Measurements from ENCODE around the gene ZNF280D.

Gene ZNF280D

DNA sequence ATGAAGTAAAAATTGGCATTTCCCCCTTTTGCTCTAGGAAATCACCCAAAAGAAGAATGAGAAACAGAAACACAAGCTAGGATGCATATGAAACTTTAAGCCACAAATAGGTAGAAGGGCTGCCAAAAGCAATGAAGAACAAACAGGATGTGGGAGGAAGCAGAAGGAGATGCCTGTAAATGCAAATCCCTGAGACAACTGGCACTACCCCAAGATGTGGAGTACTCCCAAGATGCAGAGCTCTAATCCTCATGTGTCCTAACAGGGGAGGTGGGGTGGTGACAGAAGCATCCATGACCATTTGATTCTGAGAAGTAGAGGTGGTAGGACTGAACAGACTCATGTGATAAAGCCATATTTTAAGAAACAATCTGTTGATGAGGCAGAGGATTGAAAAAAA is 31.9 kb upstream of the ZNF280D start:
- no peaks in the 10 kb centered on the region for H3K9me3 ChIP-seq (ENCODE audit: low read length)
- no peak overlapping the region for H3K4me3 ChIP-seq (ENCODE audit: low read length)
- no peak overlapping the region for H2AFZ ChIP-seq (ENCODE audit: low read depth, low read length)
- no peaks in the 10 kb centered on the region for H3K36me3 ChIP-seq (ENCODE audit: insufficient read depth, low read length)
- H3K4me1 ChIP-seq (ENCODE audit: insufficient read depth, low read length): no peaks in the 10 kb centered on the region
- peaks cover under 1% of the 10 kb centered on the region for H3K27me3 ChIP-seq (ENCODE audit: insufficient read depth, low read length)

DNA sequence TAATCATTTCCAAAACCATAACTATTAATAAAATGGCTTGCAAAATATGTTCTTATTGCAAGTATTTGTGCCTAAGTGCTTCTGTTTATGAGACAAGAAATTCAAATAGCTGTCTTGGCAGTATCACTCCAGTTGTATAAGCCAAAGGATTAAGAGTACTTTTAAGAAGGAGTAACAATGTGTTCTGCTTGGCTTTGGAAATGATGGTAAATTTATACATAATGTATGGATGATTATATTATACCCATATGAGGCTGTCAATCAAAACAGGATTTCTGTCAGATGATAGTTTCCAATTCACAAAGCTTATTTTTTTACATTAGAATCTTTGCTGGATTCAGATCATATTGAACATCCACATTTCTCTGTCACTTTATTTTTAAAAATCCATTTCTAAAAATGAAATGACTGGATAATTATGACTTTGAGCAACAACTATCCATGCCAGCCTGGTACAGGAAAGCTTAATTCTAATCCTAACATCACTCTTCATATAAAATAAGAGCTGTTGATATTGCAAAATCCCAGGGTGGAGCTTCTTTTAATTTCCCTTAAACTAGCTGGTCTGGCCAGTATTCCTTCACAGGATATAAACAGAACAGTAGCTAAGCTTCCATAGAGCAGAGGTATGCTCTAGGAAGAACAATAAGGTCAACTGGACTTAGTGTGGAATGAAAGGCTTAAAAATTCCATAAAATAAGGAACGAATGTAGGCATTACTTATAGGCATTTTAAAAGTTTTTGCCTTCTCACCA is 30.0 kb upstream of the ZNF280D start:
- H3K27me3 ChIP-seq (ENCODE audit: insufficient read depth, low read length): peaks cover 3% of the 10 kb centered on the region
- H3K4me1 ChIP-seq (ENCODE audit: insufficient read depth, low read length): no peaks in the 10 kb centered on the region
- no peak overlapping the region for H2AFZ ChIP-seq (ENCODE audit: low read depth, low read length)
- H3K36me3 ChIP-seq (ENCODE audit: insufficient read depth, low read length): no peaks in the 10 kb centered on the region
- H3K9me3 ChIP-seq (ENCODE audit: low read length): no peaks in the 10 kb centered on the region
- H3K4me3 ChIP-seq (ENCODE audit: low read length): no peak overlapping the region

DNA sequence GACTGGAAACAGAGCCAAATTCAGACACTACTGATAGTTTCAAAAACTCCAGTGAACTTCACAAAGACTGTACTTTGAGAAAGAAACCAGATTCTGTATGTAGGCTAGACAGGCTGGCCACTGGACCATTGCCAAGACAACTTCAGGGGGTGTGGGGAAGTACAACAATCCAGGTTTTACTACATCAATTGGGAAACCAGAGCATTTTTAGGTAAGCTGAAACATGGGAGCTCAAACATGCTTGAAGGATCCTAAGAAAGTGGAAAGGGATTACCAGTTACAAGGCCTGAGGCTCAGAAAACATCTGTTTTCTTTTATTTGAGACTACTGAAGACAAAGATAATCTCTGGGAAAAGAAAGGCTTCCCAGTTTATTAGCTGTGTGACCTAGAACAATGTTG is 26.9 kb upstream of the ZNF280D start:
- H3K36me3 ChIP-seq (ENCODE audit: insufficient read depth, low read length): no peaks in the 10 kb centered on the region
- no peak overlapping the region for H2AFZ ChIP-seq (ENCODE audit: low read depth, low read length)
- peaks cover 3% of the 10 kb centered on the region for H3K27me3 ChIP-seq (ENCODE audit: insufficient read depth, low read length)
- H3K4me1 ChIP-seq (ENCODE audit: insufficient read depth, low read length): no peaks in the 10 kb centered on the region
- no peaks in the 10 kb centered on the region for H3K9me3 ChIP-seq (ENCODE audit: low read length)
- no peak overlapping the region for H3K4me3 ChIP-seq (ENCODE audit: low read length)

- H2AFZ ChIP-seq (ENCODE audit: low read depth, low read length): no peak overlapping the region
- H3K4me1 ChIP-seq (ENCODE audit: insufficient read depth, low read length): no peaks in the 10 kb centered on the region
- H3K36me3 ChIP-seq (ENCODE audit: insufficient read depth, low read length): no peaks in the 10 kb centered on the region
- H3K9me3 ChIP-seq (ENCODE audit: low read length): no peaks in the 10 kb centered on the region
- H3K4me3 ChIP-seq (ENCODE audit: low read length): no peak overlapping the region
- peaks cover 3% of the 10 kb centered on the region for H3K27me3 ChIP-seq (ENCODE audit: insufficient read depth, low read length)
These were observed 26.1 kb upstream of the ZNF280D start for GRCh38 chr15:56759450-56759845.

DNA sequence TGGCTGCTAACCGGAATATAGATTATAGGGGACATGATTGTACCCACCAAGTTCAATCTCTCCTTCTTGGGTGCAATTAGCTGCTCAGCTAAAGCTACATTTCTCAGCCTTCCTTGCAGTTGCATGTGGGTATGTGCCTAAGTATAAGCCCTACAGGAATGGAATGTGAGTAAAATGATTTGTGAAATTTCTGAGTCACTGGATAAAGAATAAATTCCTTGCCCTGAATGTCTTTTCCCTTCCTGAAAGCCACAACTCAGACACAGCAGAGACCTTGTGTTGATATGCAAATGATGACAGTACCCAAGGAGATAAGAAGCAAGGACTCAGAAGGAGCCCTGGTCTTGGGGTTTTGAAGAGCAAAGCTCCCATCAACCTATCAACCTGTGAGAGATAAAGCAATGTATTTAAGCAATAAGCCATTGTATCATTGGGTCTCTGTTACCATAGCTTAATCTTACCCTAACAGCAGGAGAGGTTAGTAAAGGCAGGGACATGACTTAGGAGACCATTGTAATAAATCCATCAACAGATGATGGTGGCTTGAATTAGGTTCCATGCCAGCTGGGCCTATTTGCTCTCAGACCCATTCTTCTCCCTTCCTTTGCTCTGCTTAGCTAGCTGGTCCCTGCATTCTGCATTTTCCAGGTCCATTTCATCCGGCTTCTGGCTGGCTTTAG is 25.6 kb upstream of the ZNF280D start:
- no peak overlapping the region for H2AFZ ChIP-seq (ENCODE audit: low read depth, low read length)
- no peak overlapping the region for H3K4me3 ChIP-seq (ENCODE audit: low read length)
- H3K9me3 ChIP-seq (ENCODE audit: low read length): no peaks in the 10 kb centered on the region
- H3K36me3 ChIP-seq (ENCODE audit: insufficient read depth, low read length): no peaks in the 10 kb centered on the region
- H3K27me3 ChIP-seq (ENCODE audit: insufficient read depth, low read length): peaks cover 3% of the 10 kb centered on the region
- no peaks in the 10 kb centered on the region for H3K4me1 ChIP-seq (ENCODE audit: insufficient read depth, low read length)

- Histone ChIP-seq H3K36me3 (ENCODE audit: insufficient read depth, low read length) (no peaks in the 10 kb centered on the region), H2AFZ (ENCODE audit: low read depth, low read length) (no peak overlapping the region), H3K4me1 (ENCODE audit: insufficient read depth, low read length) (no peaks in the 10 kb centered on the region), H3K27me3 (ENCODE audit: insufficient read depth, low read length) (peaks cover 3% of the 10 kb centered on the region), H3K4me3 (ENCODE audit: low read length) (no peak overlapping the region), H3K9me3 (ENCODE audit: low read length) (no peaks in the 10 kb centered on the region)
These were observed 24.6 kb upstream of the ZNF280D start for GRCh38 chr15:56757875-56758274.

DNA sequence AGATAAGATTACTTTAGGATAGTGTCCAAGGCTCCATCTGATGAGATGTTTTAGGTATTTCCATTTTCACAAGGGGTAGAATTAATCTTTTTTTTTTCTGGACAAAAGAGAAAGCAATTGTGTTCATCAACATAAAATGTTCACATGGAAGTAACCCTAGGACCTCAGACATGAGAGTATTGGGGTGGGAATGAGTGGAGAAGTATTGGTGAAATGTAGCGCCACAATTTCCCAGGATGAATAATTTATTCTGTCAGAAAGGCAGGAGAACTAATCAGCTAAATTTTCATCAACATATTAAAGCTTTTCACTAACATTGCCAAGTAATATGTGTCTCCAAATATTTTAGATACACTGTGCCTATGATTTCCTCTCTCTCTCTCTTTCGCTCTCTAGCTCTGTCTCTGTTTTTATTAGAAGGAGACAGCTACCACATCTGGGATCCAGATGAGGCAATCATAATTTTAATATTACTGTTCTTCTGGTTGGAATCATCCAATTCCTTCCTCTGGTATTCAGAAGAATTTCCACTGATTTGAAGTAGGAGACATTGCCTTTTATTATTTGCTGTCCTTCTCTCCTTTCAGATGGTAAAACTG is 21.6 kb upstream of the ZNF280D start:
- H2AFZ ChIP-seq (ENCODE audit: low read depth, low read length): no peak overlapping the region
- no peaks in the 10 kb centered on the region for H3K4me1 ChIP-seq (ENCODE audit: insufficient read depth, low read length)
- no peak overlapping the region for H3K4me3 ChIP-seq (ENCODE audit: low read length)
- H3K9me3 ChIP-seq (ENCODE audit: low read length): no peaks in the 10 kb centered on the region
- no peaks in the 10 kb centered on the region for H3K36me3 ChIP-seq (ENCODE audit: insufficient read depth, low read length)
- H3K27me3 ChIP-seq (ENCODE audit: insufficient read depth, low read length): no peaks in the 10 kb centered on the region

DNA sequence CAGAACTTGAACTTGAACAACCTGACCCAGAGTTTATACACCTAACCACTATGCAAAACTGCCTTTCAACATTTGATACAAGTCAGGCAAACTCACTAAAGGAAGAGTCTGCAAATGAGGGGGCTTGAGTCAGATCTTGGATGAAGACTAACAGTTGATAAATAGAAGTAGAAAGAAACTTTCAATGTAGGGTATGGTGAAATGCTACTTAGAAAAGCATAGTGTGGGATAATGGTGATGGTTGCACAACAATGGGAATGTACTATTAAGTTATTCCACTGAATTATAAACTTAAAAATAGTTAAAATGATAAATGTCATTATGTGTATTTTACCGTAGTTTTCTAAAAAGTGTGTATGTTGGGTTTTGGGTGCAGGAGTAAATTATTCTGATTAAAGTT is 19.7 kb upstream of the ZNF280D start:
- Histone ChIP-seq H2AFZ (ENCODE audit: low read depth, low read length) (no peak overlapping the region), H3K4me1 (ENCODE audit: insufficient read depth, low read length) (no peaks in the 10 kb centered on the region), H3K9me3 (ENCODE audit: low read length) (no peaks in the 10 kb centered on the region), H3K4me3 (ENCODE audit: low read length) (no peak overlapping the region), H3K27me3 (ENCODE audit: insufficient read depth, low read length) (no peaks in the 10 kb centered on the region), H3K36me3 (ENCODE audit: insufficient read depth, low read length) (no peaks in the 10 kb centered on the region)

DNA sequence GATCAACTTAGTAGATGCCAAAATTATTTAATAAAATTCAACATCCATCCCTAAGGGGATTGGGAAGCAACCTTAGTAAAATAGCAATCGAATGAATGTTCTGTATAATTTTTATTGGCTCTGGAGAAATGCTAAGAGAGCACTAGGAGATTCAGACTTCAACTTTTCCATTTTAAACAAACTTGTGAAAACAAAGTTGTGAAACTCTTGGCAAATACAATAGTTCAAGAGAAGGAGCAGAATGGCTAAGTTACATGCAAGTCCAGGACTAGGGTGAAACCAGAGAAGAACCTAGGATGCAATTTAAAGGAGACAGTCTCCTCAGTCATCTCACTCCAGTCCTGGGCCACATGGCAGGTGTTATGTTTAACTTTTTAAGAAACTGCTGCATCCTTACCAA is 16.7 kb upstream of the ZNF280D start:
- no peak overlapping the region for H3K4me3 ChIP-seq (ENCODE audit: low read length)
- H3K9me3 ChIP-seq (ENCODE audit: low read length): no peaks in the 10 kb centered on the region
- no peaks in the 10 kb centered on the region for H3K36me3 ChIP-seq (ENCODE audit: insufficient read depth, low read length)
- H3K4me1 ChIP-seq (ENCODE audit: insufficient read depth, low read length): no peaks in the 10 kb centered on the region
- no peaks in the 10 kb centered on the region for H3K27me3 ChIP-seq (ENCODE audit: insufficient read depth, low read length)
- no peak overlapping the region for H2AFZ ChIP-seq (ENCODE audit: low read depth, low read length)

DNA sequence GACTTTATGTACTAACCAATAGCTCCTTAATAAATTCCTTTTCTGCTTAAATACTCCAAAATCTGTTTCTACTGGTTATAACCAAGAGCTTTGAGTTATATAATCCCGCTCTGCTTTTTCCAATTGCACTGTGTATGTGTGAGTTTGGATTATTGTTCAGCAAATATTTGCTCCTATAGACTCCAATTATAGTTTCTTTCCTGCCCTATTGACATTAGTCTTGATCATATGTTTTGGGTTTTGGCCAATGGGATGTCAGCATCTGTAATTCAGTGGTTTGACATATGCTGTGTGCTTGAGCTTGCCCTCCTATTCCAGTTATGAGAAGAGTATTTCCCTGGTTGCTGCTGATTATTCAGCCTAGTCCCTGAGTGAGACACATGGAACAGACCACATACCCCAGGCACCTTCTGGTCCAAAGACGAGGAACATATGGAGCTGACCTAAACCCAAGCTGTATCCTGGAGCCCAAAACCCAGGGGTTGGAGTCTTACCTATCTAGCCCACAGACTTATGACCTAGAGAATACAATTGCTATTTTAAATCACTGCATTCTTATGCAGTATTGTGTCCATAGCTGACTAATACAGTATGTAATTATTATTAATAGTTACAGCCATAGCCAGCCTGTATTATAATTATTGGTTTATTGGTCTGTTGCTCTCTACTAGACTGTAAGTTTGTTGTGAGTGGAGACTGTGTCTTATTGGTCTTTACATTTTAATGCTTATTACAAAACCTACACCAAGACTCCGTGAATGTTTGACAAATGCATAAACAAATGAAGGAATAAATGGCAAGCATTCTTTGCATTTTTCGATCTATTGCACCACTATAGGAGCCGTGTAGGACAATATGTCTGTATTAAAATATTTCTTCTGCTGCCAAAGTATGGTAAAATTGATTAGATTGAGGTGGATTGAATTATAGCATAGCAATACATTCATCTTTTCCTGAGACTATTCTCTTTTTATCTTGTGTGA is 11.7 kb upstream of the ZNF280D start:
- H3K4me3 ChIP-seq (ENCODE audit: low read length): no peak overlapping the region

GRCh38 chr15:56741541-56741940 is 8.2 kb upstream of the ZNF280D start:
- H3K4me1 ChIP-seq (ENCODE audit: insufficient read depth, low read length): peaks cover 15% of the 10 kb centered on the region
- H3K9me3 ChIP-seq (ENCODE audit: low read length): no peaks in the 10 kb centered on the region
- no peaks in the 10 kb centered on the region for H3K27me3 ChIP-seq (ENCODE audit: insufficient read depth, low read length)
- H3K36me3 ChIP-seq (ENCODE audit: insufficient read depth, low read length): no peaks in the 10 kb centered on the region
- H3K4me3 ChIP-seq (ENCODE audit: low read length): no peak overlapping the region
- no peak overlapping the region for H2AFZ ChIP-seq (ENCODE audit: low read depth, low read length)

More for the DNA sequence above, 11.7 kb upstream of the ZNF280D start:
- Histone ChIP-seq H3K9me3 (ENCODE audit: low read length) (no peaks in the 10 kb centered on the region), H3K4me1 (ENCODE audit: insufficient read depth, low read length) (no peaks in the 10 kb centered on the region), H3K27me3 (ENCODE audit: insufficient read depth, low read length) (no peaks in the 10 kb centered on the region), H2AFZ (ENCODE audit: low read depth, low read length) (no peak overlapping the region), H3K36me3 (ENCODE audit: insufficient read depth, low read length) (no peaks in the 10 kb centered on the region)

- Histone ChIP-seq H3K36me3 (ENCODE audit: insufficient read depth, low read length) (no peaks in the 10 kb centered on the region), H3K9me3 (ENCODE audit: low read length) (no peaks in the 10 kb centered on the region), H3K4me3 (ENCODE audit: low read length) (no peak overlapping the region), H3K27me3 (ENCODE audit: insufficient read depth, low read length) (no peaks in the 10 kb centered on the region), H2AFZ (ENCODE audit: low read depth, low read length) (no peak overlapping the region), H3K4me1 (ENCODE audit: insufficient read depth, low read length) (peaks cover 18% of the 10 kb centered on the region)
These were observed 6.8 kb upstream of the ZNF280D start for GRCh38 chr15:56739964-56740640.
